MG63 (cell line): ENCODE results near the gene VIM. TPM values are rescaled to one million over a fixed set of nuclear protein-coding genes. Genes with fewer than 3 reads are reported as not detected.

ENCODE experiments used
- DNase-seq: peaks from one replicate; pipeline ENCODE4 v3.0.0-alpha.2; 2020
- H3K27me3 ChIP-seq: fragments of 250-450 bp; sonication (Bioruptor Pico); 2 replicates; pipeline ENCODE4 v1.5.1; 2020; ENCODE audit warnings: mild to moderate bottlenecking, moderate library complexity
- H3K36me3 ChIP-seq: fragments of 250-450 bp; sonication (Bioruptor Pico); 2 replicates; pipeline ENCODE4 v1.5.1; 2020; ENCODE audit warnings: mild to moderate bottlenecking, moderate library complexity
- H3K4me3 ChIP-seq: fragments of 250-450 bp; sonication (Bioruptor Pico); 2 replicates; pipeline ENCODE4 v1.5.1; 2020; ENCODE audit warnings: mild to moderate bottlenecking, moderate library complexity
- H3K9me3 ChIP-seq: fragments of 250-450 bp; sonication (Bioruptor Pico); 2 replicates; pipeline ENCODE4 v1.5.1; 2020; ENCODE audit warnings: mild to moderate bottlenecking, moderate library complexity
- total RNA-seq: library from RNA; depleted of rRNA; stranded (reverse); fragments of >200 nt; shearing (Covaris generic); gene quantifications from 2 replicates; pipeline ENCODE4 v1.2.3, GENCODE V29; 2014; ENCODE audit warnings: low replicate concordance

Gene VIM
- total RNA-seq, 1 experiment from 2014 or later, result 6,535 TPM

GRCh38 chr10:17202999-17203398 is 25.0 kb upstream of the VIM start:
- no peak for DNase-seq
- H3K4me3 ChIP-seq, result no peak overlapping the region
- no peaks in the 10 kb centered on the region for H3K36me3 ChIP-seq
- no peaks in the 10 kb centered on the region for H3K9me3 ChIP-seq
- H3K27me3 ChIP-seq, result no peaks in the 10 kb centered on the region

- Histone ChIP-seq H3K36me3 (no peaks in the 10 kb centered on the region), H3K27me3 (no peaks in the 10 kb centered on the region), H3K4me3 (no peak overlapping the region), H3K9me3 (no peaks in the 10 kb centered on the region)
- no peak for DNase-seq
These were observed 24.6 kb upstream of the VIM start for GRCh38 chr10:17203416-17203815.

DNA sequence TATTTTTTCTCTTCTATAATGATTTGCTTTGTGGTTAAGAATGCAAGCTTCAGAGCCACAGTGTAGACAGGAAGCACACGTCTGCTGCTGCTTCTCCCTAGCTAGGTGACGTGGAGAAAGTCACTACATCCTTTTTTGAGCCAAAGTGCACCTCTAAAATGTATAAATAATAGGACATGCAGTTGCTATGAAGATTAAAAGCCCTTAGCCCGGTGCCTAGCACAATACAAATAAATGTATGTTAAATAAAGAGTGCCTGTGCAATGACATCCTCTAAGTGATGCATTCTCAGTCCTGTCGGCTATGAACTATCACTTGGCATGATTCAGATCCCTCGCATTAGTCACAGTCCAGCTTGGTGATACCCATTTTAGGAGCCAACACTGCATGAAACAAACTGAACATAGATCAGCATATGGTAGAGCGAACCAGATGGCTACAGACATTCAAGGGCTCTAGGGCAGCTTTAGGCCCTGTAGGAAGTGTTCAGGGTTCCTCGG is 21.8 kb upstream of the VIM start:
- peak; percentile 66 for DNase-seq
- Histone ChIP-seq H3K4me3 (no peak overlapping the region), H3K9me3 (no peaks in the 10 kb centered on the region), H3K27me3 (no peaks in the 10 kb centered on the region), H3K36me3 (no peaks in the 10 kb centered on the region)

DNA sequence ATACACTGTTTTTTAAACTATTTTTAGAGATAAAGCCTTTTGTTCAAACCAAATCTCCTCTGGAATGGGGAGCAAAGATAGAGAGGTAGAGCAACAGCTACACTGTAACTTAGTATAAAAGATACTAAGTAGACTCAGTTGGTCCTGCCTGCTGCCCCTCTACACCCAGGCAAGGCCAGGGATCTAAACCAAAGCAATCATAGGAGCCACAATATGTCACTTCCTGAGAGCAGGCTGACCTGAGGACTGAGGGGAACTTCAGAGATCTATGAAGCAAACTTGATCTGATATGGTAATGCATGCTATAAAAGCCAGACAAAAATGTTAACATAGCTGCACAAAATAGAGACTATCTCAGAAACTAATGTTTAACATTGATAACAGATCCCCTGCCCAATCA is 19.6 kb upstream of the VIM start:
- DNase-seq, result no peak
- Histone ChIP-seq H3K4me3 (no peak overlapping the region), H3K27me3 (no peaks in the 10 kb centered on the region), H3K36me3 (no peaks in the 10 kb centered on the region), H3K9me3 (no peaks in the 10 kb centered on the region)

DNA sequence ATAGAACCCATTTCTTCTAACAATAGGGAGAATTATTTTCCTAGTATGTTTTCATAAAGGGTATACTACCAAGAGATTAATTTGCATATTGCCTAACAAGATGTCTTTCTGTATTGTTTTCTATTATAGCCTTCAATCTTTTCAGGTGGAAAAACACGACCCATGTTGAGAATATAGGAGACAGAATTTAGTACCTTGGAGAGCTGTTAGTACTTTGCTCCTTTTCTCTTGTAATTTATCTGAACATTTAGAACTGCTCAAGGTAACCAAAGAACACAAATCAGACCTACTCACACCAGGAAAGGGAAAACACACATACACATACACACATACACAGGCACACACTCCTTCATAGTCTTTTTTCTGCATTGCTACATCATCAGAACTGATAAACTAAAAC is 18.7 kb upstream of the VIM start:
- no peaks in the 10 kb centered on the region for H3K27me3 ChIP-seq
- H3K36me3 ChIP-seq, result no peaks in the 10 kb centered on the region
- DNase-seq, result no peak
- H3K4me3 ChIP-seq, result no peak overlapping the region
- no peaks in the 10 kb centered on the region for H3K9me3 ChIP-seq

- Histone ChIP-seq H3K9me3 (no peaks in the 10 kb centered on the region), H3K4me3 (no peak overlapping the region), H3K36me3 (no peaks in the 10 kb centered on the region), H3K27me3 (no peaks in the 10 kb centered on the region)
- no peak for DNase-seq
These were observed 18.2 kb upstream of the VIM start for GRCh38 chr10:17209881-17210280.

DNA sequence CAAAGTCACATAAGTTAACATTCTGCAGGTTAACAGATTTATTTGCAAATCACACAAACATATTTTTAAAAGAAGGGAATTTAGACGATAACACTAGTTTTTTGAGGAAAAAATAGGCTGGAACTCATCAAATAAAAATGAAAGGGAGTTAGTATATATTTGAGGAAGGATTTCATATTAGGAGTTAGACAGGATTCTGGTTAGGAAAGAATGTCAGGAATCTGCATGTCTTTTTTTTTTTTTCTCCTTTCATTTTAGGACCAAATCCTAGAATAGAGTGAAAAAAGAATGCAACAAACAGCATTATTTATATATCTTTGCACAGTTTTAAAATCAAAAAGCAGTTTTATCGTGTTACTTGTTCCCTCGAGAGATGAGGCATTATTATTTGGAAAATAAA is 17.7 kb upstream of the VIM start:
- no peaks in the 10 kb centered on the region for H3K27me3 ChIP-seq
- no peak for DNase-seq
- no peak overlapping the region for H3K4me3 ChIP-seq
- H3K9me3 ChIP-seq, result no peaks in the 10 kb centered on the region
- no peaks in the 10 kb centered on the region for H3K36me3 ChIP-seq

DNA sequence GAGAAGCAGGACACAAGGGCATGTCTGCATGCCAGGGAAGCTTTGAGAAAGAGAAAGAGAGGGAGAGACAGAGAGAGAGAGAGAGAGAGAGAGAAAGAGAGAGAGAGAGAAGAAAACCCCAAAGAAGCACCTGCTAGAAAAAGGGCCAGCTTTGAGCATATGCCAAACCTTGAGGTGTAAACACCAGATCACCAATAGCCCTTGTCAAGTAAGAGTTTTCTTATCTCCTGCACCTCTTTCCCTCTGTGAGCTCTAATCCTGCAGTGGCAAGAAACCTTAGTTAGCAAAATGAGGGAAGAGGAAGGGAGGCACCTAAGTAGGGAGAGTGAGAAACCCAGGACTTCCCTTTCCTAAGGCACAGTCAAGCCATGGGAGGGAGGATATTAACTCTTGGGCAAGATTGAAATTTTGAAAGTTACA is 15.2 kb upstream of the VIM start:
- DNase-seq, result no peak
- Histone ChIP-seq H3K9me3 (no peaks in the 10 kb centered on the region), H3K36me3 (no peaks in the 10 kb centered on the region), H3K27me3 (no peaks in the 10 kb centered on the region), H3K4me3 (no peak overlapping the region)

DNA sequence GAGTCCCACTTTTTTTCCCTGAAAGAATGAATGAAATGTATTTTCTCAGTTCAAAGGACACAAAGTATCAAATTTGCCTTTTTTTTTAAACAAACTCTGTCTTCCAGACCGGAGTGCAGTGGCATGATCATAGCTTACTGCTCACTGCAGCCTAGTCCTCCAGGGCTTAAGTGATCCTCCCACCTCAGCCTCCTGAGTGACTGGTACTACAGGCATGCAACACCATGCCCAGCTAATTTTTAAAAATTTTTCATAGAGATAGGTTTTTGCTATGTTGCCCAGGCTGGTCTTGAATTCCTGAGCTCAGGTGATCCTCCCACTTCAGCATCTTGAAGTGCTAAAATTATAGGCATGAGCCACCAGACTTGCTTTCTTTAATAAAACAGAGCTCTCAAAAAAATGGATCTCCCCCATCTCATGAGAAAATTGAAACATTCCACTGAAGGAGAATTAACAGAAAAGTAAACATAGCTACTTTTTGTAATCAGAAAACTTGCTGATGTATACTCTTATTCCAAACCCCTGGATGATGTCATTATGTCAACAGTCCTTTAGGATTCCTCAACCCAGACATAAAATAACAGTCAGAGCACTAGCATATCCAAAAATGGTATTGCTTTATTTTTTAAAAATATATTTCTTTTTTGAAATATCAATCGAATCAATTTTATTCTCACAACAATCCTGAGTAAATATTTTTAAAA is 14.2 kb upstream of the VIM start:
- Histone ChIP-seq H3K27me3 (no peaks in the 10 kb centered on the region), H3K9me3 (no peaks in the 10 kb centered on the region), H3K36me3 (no peaks in the 10 kb centered on the region), H3K4me3 (no peak overlapping the region)
- DNase-seq, result peak; percentile 53

DNA sequence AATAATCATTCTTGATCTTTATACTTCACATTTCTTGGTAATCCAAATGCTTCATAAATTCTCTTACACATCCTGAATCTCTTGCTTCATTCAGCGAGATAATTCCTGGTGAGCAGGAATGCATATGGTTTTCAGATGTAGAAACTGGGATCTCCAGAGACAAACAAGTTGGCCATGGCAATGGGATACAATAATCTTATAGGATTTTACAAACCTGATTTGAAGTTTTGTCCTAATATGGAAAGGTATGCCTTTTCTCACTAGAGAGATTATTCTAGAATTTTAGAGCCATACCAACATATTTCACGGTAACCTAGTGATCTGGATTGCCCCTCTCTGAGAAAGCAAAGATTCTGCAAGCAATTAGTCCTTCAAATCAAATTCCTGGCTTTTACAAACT is 13.5 kb upstream of the VIM start:
- Histone ChIP-seq H3K4me3 (peak overlapping the region; percentile 20), H3K9me3 (no peaks in the 10 kb centered on the region), H3K36me3 (no peaks in the 10 kb centered on the region), H3K27me3 (no peaks in the 10 kb centered on the region)
- DNase-seq, result no peak

GRCh38 chr10:17214971-17215781 is 12.9 kb upstream of the VIM start:
- peak; percentile 74 for DNase-seq
- H3K36me3 ChIP-seq, result no peaks in the 10 kb centered on the region
- H3K9me3 ChIP-seq, result no peaks in the 10 kb centered on the region
- peak overlapping the region; percentile 20 for H3K4me3 ChIP-seq
- H3K27me3 ChIP-seq, result no peaks in the 10 kb centered on the region

DNA sequence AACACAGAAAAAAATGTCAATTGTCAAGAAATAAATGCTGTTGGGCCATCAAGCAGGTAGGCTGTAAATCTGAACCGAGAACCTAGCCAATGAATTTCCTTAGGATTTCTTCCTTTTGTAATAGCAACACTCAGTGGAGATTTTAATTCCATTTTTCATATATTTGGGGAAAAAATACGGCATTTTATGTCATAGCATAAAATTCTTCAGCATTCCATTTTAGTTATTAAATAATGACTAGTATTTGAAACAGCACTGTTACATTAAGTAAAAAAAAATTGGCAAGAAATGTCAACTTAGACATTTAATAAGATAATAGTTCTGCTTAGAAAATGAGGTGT is 12.3 kb upstream of the VIM start:
- Histone ChIP-seq H3K9me3 (no peaks in the 10 kb centered on the region), H3K36me3 (no peaks in the 10 kb centered on the region), H3K4me3 (peak overlapping the region; percentile 20), H3K27me3 (no peaks in the 10 kb centered on the region)
- DNase-seq, result no peak

DNA sequence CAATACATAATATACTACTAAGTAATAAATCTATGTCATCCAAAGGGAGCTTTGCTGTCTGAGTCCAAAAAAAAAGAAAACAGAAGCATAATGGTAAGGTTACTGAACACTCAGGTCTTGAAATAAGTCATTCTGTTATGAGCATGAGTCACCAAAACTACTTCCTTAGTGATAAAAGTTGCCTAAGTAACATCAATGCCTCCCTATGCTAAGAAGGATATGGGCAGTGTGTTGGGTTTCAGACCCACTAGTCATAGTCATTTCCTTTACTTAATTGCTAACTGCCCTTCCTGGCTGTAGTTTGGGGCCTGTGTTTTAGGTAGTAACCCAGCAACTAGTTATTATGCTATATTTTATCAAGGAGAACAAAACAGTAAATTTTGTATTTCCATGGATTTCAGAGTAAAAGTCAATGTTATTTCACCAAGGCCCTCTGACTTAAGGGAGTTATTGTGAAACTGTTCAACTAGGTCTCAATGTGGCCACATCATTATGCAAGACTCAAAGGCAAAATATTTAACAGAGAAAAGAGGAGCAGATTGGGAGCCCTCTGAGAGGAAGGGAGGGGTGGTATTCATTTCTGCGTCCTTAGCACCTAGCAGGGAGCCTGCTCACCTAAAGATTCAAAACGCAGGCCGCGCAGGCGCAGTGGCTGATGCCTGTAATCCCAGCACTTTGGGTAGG is 11.7 kb upstream of the VIM start:
- DNase-seq, result peak; percentile 63
- Histone ChIP-seq H3K4me3 (no peak overlapping the region), H3K27me3 (no peaks in the 10 kb centered on the region), H3K9me3 (no peaks in the 10 kb centered on the region), H3K36me3 (no peaks in the 10 kb centered on the region)

GRCh38 chr10:17216901-17217395 is 11.1 kb upstream of the VIM start:
- no peak for DNase-seq
- Histone ChIP-seq H3K4me3 (no peak overlapping the region), H3K9me3 (no peaks in the 10 kb centered on the region), H3K27me3 (no peaks in the 10 kb centered on the region), H3K36me3 (no peaks in the 10 kb centered on the region)

- DNase-seq, result no peak
- Histone ChIP-seq H3K9me3 (no peaks in the 10 kb centered on the region), H3K4me3 (no peak overlapping the region), H3K27me3 (no peaks in the 10 kb centered on the region), H3K36me3 (no peaks in the 10 kb centered on the region)
These were observed 10.3 kb upstream of the VIM start for GRCh38 chr10:17217631-17218232.

GRCh38 chr10:17219024-17219423 is 9.0 kb upstream of the VIM start:
- Histone ChIP-seq H3K27me3 (no peaks in the 10 kb centered on the region), H3K9me3 (peaks cover 3% of the 10 kb centered on the region; the same call in 1 of the 2 replicates), H3K4me3 (no peak overlapping the region), H3K36me3 (no peaks in the 10 kb centered on the region)
- DNase-seq, result no peak

- Histone ChIP-seq H3K9me3 (peaks cover 3% of the 10 kb centered on the region; the same call in 1 of the 2 replicates), H3K36me3 (no peaks in the 10 kb centered on the region), H3K4me3 (no peak overlapping the region), H3K27me3 (no peaks in the 10 kb centered on the region)
- DNase-seq, result no peak
These were observed 7.4 kb upstream of the VIM start for GRCh38 chr10:17220652-17221100.
